Measurements from ENCODE around the gene APOA4. TPM values are rescaled to one million over a fixed set of nuclear protein-coding genes. Genes with fewer than 3 reads are reported as not detected.

The APOA4 gene
- total and polyA plus RNA-seq, 8 donors = 0.08 to 278 (median 0.45) TPM; not detected in 4

- Histone ChIP-seq H3K4me3 (no peak overlapping the region), H3K36me3 (peaks cover 24 to 44% (median 43%) of the 10 kb centered on the region in 4 donors), H3K27me3 (no peaks in the 10 kb centered on the region), H3K27ac (no peak overlapping the region), H3K4me1 (peaks cover 19 to 34% (median 28%) of the 10 kb centered on the region in 4 donors), H3K9me3 (no peaks in the 10 kb centered on the region)
- intact Hi-C loops (cut with DNase I; ENCODE audit: low total_unique reads) = no loop called here
- TF ChIP-seq CTCF (IDR thresholded peaks at IDR 0.05) (no peak), POLR2AphosphoS5 (IDR thresholded peaks at IDR 0.05) (no peak), EP300 (IDR thresholded peaks at IDR 0.05) (no peak), POLR2A (IDR thresholded peaks at IDR 0.05) (no peak)
- peak in 1 of 2 donors; percentile 5 for DNase-seq
- WGBS, 5 donors = 80 to 96% (median 85%) methylated on average over 5 of the region's 5 CpGs
Measured at GRCh38 chr11:116774661-116775060, 48.4 kb downstream of the APOA4 start.

GRCh38 chr11:116773203-116774097 is 49.7 kb downstream of the APOA4 start:
- intact Hi-C loops (cut with DNase I; ENCODE audit: low total_unique reads) = no loop called here
- Histone ChIP-seq H3K27ac (peak overlapping the region; percentile 90 to 96 (median 94)), H3K27me3 (no peaks in the 10 kb centered on the region), H3K9me3 (no peaks in the 10 kb centered on the region), H3K4me1 (peaks cover 19 to 34% (median 28%) of the 10 kb centered on the region in 4 donors), H3K36me3 (peaks cover 16 to 44% (median 43%) of the 10 kb centered on the region in 4 donors), H3K4me3 (peak overlapping the region; percentile 78 to 96 (median 87))
- TF ChIP-seq POLR2AphosphoS5 (IDR thresholded peaks at IDR 0.05) (no peak), EP300 (IDR thresholded peaks at IDR 0.05) (no peak), POLR2A (IDR thresholded peaks at IDR 0.05) (no peak), CTCF (IDR thresholded peaks at IDR 0.05) (no peak)
- peak in 1 of 2 donors; percentile 12 for DNase-seq
- 4 to 11% (median 4%) methylated on average over 18 to 25 of the region's 25 CpGs for WGBS, 5 donors

GRCh38 chr11:116772443-116773202 is 50.5 kb downstream of the APOA4 start, which contains the start of gene BUD13:
Gene BUD13, minus strand, starts transcription at chr11:116772987. Its CDS starts 23 bp downstream, at chr11:116772964.
- DNase-seq = peak; percentile 92 to 97
- no peaks in the 10 kb centered on the region for H3K27me3 ChIP-seq
- WGBS, 5 donors = 0% methylated on average over 53 to 73 of the region's 73 CpGs
- no peaks in the 10 kb centered on the region for H3K9me3 ChIP-seq
- peak within 1 kb of the TSS; percentile 90 to 96 (median 94) for H3K27ac ChIP-seq
- intact Hi-C loops (cut with DNase I; ENCODE audit: low total_unique reads) = no loop called here
- peak within 1 kb of the TSS; percentile 78 to 96 (median 87) for H3K4me3 ChIP-seq
- peaks cover 19 to 34% (median 28%) of the 10 kb centered on the region in 4 donors for H3K4me1 ChIP-seq
- peaks cover 8 to 44% (median 42%) of the 10 kb centered on the region in 4 donors for H3K36me3 ChIP-seq
- TF ChIP-seq POLR2A (IDR thresholded peaks at IDR 0.05) (peak in 1 of 4 donors; percentile 14), CTCF (IDR thresholded peaks at IDR 0.05) (peak in 1 of 7 experiments; percentile 8), POLR2AphosphoS5 (IDR thresholded peaks at IDR 0.05) (peak; percentile 88 to 97 (median 90)), EP300 (IDR thresholded peaks at IDR 0.05) (no peak)

- Histone ChIP-seq H3K36me3 (peaks cover 3 to 41% (median 39%) of the 10 kb centered on the region in 4 donors), H3K9me3 (no peaks in the 10 kb centered on the region)
- intact Hi-C loops (cut with DNase I; ENCODE audit: low total_unique reads) = no loop called here
Measured at GRCh38 chr11:116771935-116772334, 51.2 kb downstream of the APOA4 start.

More at GRCh38 chr11:116771935-116772334, 51.2 kb downstream of the APOA4 start:
- Histone ChIP-seq H3K27me3 (no peaks in the 10 kb centered on the region), H3K27ac (peak overlapping the region in 4 of 5 donors; percentile 90 to 96 (median 94)), H3K4me3 (peak overlapping the region; percentile 78 to 96 (median 87)), H3K4me1 (peaks cover 19 to 34% (median 28%) of the 10 kb centered on the region in 4 donors)
- DNase-seq = peak in 1 of 2 donors; percentile 7
- no peak for TF ChIP-seq EP300 (IDR thresholded peaks at IDR 0.05)
- TF ChIP-seq POLR2A (IDR thresholded peaks at IDR 0.05) = no peak
- TF ChIP-seq CTCF (IDR thresholded peaks at IDR 0.05) = no peak
- no peak for TF ChIP-seq POLR2AphosphoS5 (IDR thresholded peaks at IDR 0.05)
- WGBS, 5 donors = 0 to 4% (median 3%) methylated on average over 2 of the region's 2 CpGs
